C4-2B (cell line): ENCODE measurements around the gene GALNT17.
"Not testable (repeated sequence)": the region's sequence is repeated elsewhere in the genome, so short reads cannot be mapped to it uniquely, and the experiment has no call there.

Source experiments
- ZFX ChIP-seq: fragments of 450-650 bp; IDR thresholded peaks from 2 replicates; pipeline ENCODE4 v1.6.1; 2017
- TF ChIP-seq, protein P1 (sequence below): fragments of 450-650 bp; conservative IDR thresholded peaks from 2 replicates; pipeline ENCODE4 v1.5.1; 2017; ENCODE audit warnings: mild to moderate bottlenecking

DNA sequence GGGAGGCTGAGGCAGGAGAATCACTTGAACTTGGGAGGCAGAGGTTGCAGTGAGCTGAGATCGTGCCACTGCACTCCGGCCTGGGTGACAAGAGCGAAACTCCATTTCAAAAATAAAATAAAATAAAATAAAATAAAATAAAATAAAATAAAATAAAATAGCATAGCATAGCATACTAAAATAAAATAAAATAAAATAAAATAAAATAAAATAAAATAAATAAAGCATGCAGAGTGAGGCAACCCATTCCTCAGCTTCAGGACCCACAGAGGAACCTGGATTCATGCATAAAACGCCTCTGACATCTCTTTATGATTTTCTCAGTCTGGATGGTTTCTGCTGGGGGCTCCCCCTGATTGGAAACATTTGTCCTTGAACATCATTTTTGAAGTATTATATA is 460.4 kb downstream of the GALNT17 start:
- TF ChIP-seq, protein P1, sequence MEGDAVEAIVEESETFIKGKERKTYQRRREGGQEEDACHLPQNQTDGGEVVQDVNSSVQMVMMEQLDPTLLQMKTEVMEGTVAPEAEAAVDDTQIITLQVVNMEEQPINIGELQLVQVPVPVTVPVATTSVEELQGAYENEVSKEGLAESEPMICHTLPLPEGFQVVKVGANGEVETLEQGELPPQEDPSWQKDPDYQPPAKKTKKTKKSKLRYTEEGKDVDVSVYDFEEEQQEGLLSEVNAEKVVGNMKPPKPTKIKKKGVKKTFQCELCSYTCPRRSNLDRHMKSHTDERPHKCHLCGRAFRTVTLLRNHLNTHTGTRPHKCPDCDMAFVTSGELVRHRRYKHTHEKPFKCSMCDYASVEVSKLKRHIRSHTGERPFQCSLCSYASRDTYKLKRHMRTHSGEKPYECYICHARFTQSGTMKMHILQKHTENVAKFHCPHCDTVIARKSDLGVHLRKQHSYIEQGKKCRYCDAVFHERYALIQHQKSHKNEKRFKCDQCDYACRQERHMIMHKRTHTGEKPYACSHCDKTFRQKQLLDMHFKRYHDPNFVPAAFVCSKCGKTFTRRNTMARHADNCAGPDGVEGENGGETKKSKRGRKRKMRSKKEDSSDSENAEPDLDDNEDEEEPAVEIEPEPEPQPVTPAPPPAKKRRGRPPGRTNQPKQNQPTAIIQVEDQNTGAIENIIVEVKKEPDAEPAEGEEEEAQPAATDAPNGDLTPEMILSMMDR, result not testable (repeated sequence)
- TF ChIP-seq ZFX, result not testable (repeated sequence)
